Left colon (tissue), 2 donors: Measurements from ENCODE around the gene KATNB1. TPM values are rescaled to one million over a fixed set of nuclear protein-coding genes. Genes with fewer than 3 reads are reported as not detected.
"Not testable (repeated sequence)": the region's sequence is repeated elsewhere in the genome, so short reads cannot be mapped to it uniquely, and the experiment has no call there.

Source experiments
- ATAC-seq: fragments of 200-7000 bp; cut with Tn5 transposase; one replicate; pipeline ENCODE4 v1.9.1; 2020; ENCODE audit warnings: mild to moderate bottlenecking, moderate library complexity
- DNase-seq, 2 donors: peaks; one replicate each; pipeline ENCODE4 v3.0.0-alpha.2; 2020
- intact Hi-C, 2 donors: fragments of 100-400 bp; cut with DNase I in 1 of 2; cut with micrococcal nuclease in 1 of 2; formaldehyde crosslinking; loops; one replicate each; pipeline versions ENCODE4 v1.11.2 to v1.14.0; 2022; cut with DNase I, micrococcal nuclease
- total RNA-seq, 2 donors: library from RNA; stranded (reverse); fragmentation: NEBNext Ultra II Directional; extraction: Animal tissue kit (Norgen Biotek cat#: 25700); gene quantifications; one replicate each; pipeline ENCODE4 v1.2.1, GENCODE V29; 2021
- donor health status: DM: no; HTN: no; CAD: no.
- donor health status: DM: yes; HTN: yes; CAD: no.

The KATNB1 gene
- total RNA-seq, 2 donors from 2014 or later: 17.2 to 18.1 TPM

- intact Hi-C loops: no loop called here
- DNase-seq (peak; percentile 53 to 64), ATAC-seq (peak; percentile 97)
Observed at GRCh38 chr16:57775661-57776469, 40.3 kb downstream of the KATNB1 start.

- no peak for ATAC-seq
- intact Hi-C loops: no loop called here
- no peak for DNase-seq
Observed at GRCh38 chr16:57778658-57779057, 43.1 kb downstream of the KATNB1 start.

- DNase-seq, ATAC-seq, intact Hi-C loops: not testable (repeated sequence)
Observed at GRCh38 chr16:57779836-57780235, 44.3 kb downstream of the KATNB1 start.

- intact Hi-C loops: no loop called here
- ATAC-seq: no peak
- no peak for DNase-seq
Observed at GRCh38 chr16:57781349-57781740, 45.8 kb downstream of the KATNB1 start.

GRCh38 chr16:57781741-57782606, 46.4 kb downstream of the KATNB1 start:
- ATAC-seq (no peak), DNase-seq (no peak)
- intact Hi-C loops: no loop called here

GRCh38 chr16:57782607-57783055, 47.1 kb downstream of the KATNB1 start:
- intact Hi-C loops, ATAC-seq, DNase-seq: not testable (repeated sequence)

- ATAC-seq (no peak), DNase-seq (no peak)
- intact Hi-C loops: no loop called here
Observed at GRCh38 chr16:57783116-57783515, 47.5 kb downstream of the KATNB1 start.

GRCh38 chr16:57783883-57784282, 48.3 kb downstream of the KATNB1 start:
- ATAC-seq: no peak
- DNase-seq: no peak
- intact Hi-C loops: no loop called here

- intact Hi-C loops: no loop called here
- no peak for ATAC-seq
- no peak for DNase-seq
Observed at GRCh38 chr16:57784334-57784733, 48.8 kb downstream of the KATNB1 start.

- ATAC-seq (no peak), DNase-seq (no peak)
- intact Hi-C loops: no loop called here
Observed at GRCh38 chr16:57785385-57785784, 49.8 kb downstream of the KATNB1 start.

- no peak for ATAC-seq
- intact Hi-C loops: no loop called here
- DNase-seq: no peak
Observed at GRCh38 chr16:57785924-57786323, 50.4 kb downstream of the KATNB1 start.

- DNase-seq (no peak), ATAC-seq (peak; percentile 6)
- intact Hi-C loops: no loop called here
Observed at GRCh38 chr16:57786632-57787518, 51.3 kb downstream of the KATNB1 start.

GRCh38 chr16:57787519-57787905, 51.9 kb downstream of the KATNB1 start:
- ATAC-seq: no peak
- no peak for DNase-seq
- intact Hi-C loops: no loop called here

- no peak for ATAC-seq
- intact Hi-C loops: no loop called here
- no peak for DNase-seq
Observed at GRCh38 chr16:57788252-57788841, 52.8 kb downstream of the KATNB1 start.

GRCh38 chr16:57788951-57789350, 53.4 kb downstream of the KATNB1 start:
- intact Hi-C loops: no loop called here
- no peak for DNase-seq
- ATAC-seq: no peak

GRCh38 chr16:57791195-57791892, 55.8 kb downstream of the KATNB1 start:
- no peak for DNase-seq
- intact Hi-C loops: no loop called here
- ATAC-seq: no peak

- DNase-seq (no peak), ATAC-seq (no peak)
- intact Hi-C loops: no loop called here
Observed at GRCh38 chr16:57791893-57792461, 56.4 kb downstream of the KATNB1 start.
